Measurements from ENCODE around the gene MLF2.
A peak's percentile ranks its signal among the peaks of the same experiment; 100 is the strongest.

- TF ChIP-seq, protein P1, sequence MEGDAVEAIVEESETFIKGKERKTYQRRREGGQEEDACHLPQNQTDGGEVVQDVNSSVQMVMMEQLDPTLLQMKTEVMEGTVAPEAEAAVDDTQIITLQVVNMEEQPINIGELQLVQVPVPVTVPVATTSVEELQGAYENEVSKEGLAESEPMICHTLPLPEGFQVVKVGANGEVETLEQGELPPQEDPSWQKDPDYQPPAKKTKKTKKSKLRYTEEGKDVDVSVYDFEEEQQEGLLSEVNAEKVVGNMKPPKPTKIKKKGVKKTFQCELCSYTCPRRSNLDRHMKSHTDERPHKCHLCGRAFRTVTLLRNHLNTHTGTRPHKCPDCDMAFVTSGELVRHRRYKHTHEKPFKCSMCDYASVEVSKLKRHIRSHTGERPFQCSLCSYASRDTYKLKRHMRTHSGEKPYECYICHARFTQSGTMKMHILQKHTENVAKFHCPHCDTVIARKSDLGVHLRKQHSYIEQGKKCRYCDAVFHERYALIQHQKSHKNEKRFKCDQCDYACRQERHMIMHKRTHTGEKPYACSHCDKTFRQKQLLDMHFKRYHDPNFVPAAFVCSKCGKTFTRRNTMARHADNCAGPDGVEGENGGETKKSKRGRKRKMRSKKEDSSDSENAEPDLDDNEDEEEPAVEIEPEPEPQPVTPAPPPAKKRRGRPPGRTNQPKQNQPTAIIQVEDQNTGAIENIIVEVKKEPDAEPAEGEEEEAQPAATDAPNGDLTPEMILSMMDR (IDR thresholded peaks at IDR 0.05) = peak; percentile 44 to 89 (median 78)
- TF ChIP-seq POLR2A (IDR thresholded peaks at IDR 0.05) = peak in 1 of 2 donors; percentile 23
These were observed 13.9 kb upstream of the MLF2 start for GRCh38 chr12:6766651-6767349.
